Naive thymus-derived CD8-positive, alpha-beta T cell (primary cell): ENCODE results near the gene COL25A1. TPM values are rescaled to one million over a fixed set of nuclear protein-coding genes. Genes with fewer than 3 reads are reported as not detected.

Experiments used
- ATAC-seq, 2 donors: fragments of 150-1000 bp; cut with Tn5 transposase in 1 of 2; sonication (Bioruptor Pico), chemical (Tn5 transposase) in 1 of 2; 1 replicate in 1 of 2; 2 replicates in 1 of 2; pipeline ENCODE4 v1.10.0; 2021; ENCODE audit warnings: mild to moderate bottlenecking in 2 of 2, moderate library complexity in 2 of 2
- POLR2A ChIA-PET: fragments of 350-600 bp; sonication (Branson Sonifier 250); formaldehyde crosslinking; loops from one replicate; lab custom pipeline; 2021; ENCODE audit warnings: antibody characterized with exemption; lab: Charles Lee
- DNase-seq, 10 donors: peaks; one replicate each; pipeline versions ENCODE4 v3.0.0 to v3.0.0-alpha.2; 2020 to 2022
- H3K27ac Mint-ChIP-seq, 10 donors: one replicate each; pipeline ENCODE4 v1.8.0; 2020 to 2022; ENCODE audit warnings: mild to moderate bottlenecking in 10 of 10, mixed read lengths in 10 of 10, moderate library complexity in 4 of 10, inconsistent platforms in 1 of 10
- H3K27me3 Mint-ChIP-seq, 5 donors: one replicate each; pipeline ENCODE4 v1.8.0; 2021 to 2022; ENCODE audit warnings: mixed read lengths in 5 of 5
- H3K36me3 Mint-ChIP-seq, 3 donors: one replicate each; pipeline ENCODE4 v1.8.0; 2020 to 2022; ENCODE audit warnings: mixed read lengths in 3 of 3, mild to moderate bottlenecking in 2 of 3, inconsistent platforms in 1 of 3
- H3K4me1 Mint-ChIP-seq, 4 donors: one replicate each; pipeline ENCODE4 v1.8.0; 2021 to 2022; ENCODE audit warnings: mixed read lengths in 4 of 4
- H3K4me3 Mint-ChIP-seq, 10 donors: one replicate each; pipeline ENCODE4 v1.8.0; 2020 to 2022; ENCODE audit warnings: mild to moderate bottlenecking in 10 of 10, mixed read lengths in 10 of 10, moderate library complexity in 6 of 10, inconsistent platforms in 1 of 10
- H3K9me3 Mint-ChIP-seq, 9 donors: one replicate each; pipeline ENCODE4 v1.8.0; 2020 to 2022; ENCODE audit warnings: mixed read lengths in 9 of 9, mild to moderate bottlenecking in 3 of 9, inconsistent platforms in 1 of 9, moderate library complexity in 1 of 9
- polyA plus RNA-seq, 3 donors: library from polyadenylated mRNA; unstranded; fragments of 300-500 nt; fragmentation: Illumina TruSeq; gene quantifications; one replicate each; pipeline ENCODE4 v1.2.3, GENCODE V29; 2021
- total RNA-seq, 8 experiments: library from RNA in 2 of 8; stranded (reverse) in 2 of 8; gene quantifications; one replicate each; pipeline ENCODE4 v1.2.3 and lab custom pipeline; 2021 to 2026

COL25A1 gene
- total and polyA plus RNA-seq, 5 experiments from 2014 or later = 0.10 to 1.2 TPM; not detected in 3

GRCh38 chr4:108772402-108772801, 530.1 kb downstream of the COL25A1 start:
- H3K27ac Mint-ChIP-seq = peak overlapping the region in 1 of 10 donors; percentile 60
- peaks cover 9 to 17% (median 14%) of the 10 kb centered on the region in 5 donors for H3K27me3 Mint-ChIP-seq
- POLR2A ChIA-PET = no interaction called here
- peak overlapping the region in 1 of 10 donors; percentile 33 for H3K4me3 Mint-ChIP-seq
- peaks cover 0 to 2% (median 0%) of the 10 kb centered on the region in 4 donors for H3K4me1 Mint-ChIP-seq
- DNase-seq (no peak), ATAC-seq (no peak)
- H3K36me3 Mint-ChIP-seq = no peaks in the 10 kb centered on the region
- H3K9me3 Mint-ChIP-seq = no peaks in the 10 kb centered on the region

GRCh38 chr4:108766058-108766457, 536.4 kb downstream of the COL25A1 start:
- Mint-ChIP-seq H3K27ac (no peak overlapping the region), H3K9me3 (peaks cover 0 to 4% (median 0%) of the 10 kb centered on the region in 9 donors), H3K36me3 (no peaks in the 10 kb centered on the region), H3K4me1 (peaks cover 6 to 21% (median 14%) of the 10 kb centered on the region in 4 donors), H3K27me3 (peaks cover 20 to 34% (median 28%) of the 10 kb centered on the region in 5 donors), H3K4me3 (no peak overlapping the region)
- POLR2A ChIA-PET = no interaction called here
- no peak for DNase-seq
- ATAC-seq = no peak

- Mint-ChIP-seq H3K9me3 (peaks cover 0 to 4% (median 0%) of the 10 kb centered on the region in 9 donors), H3K36me3 (no peaks in the 10 kb centered on the region), H3K4me3 (no peak overlapping the region), H3K27ac (no peak overlapping the region), H3K4me1 (peaks cover 6 to 21% (median 14%) of the 10 kb centered on the region in 4 donors), H3K27me3 (peaks cover 17 to 45% (median 39%) of the 10 kb centered on the region in 5 donors)
- POLR2A ChIA-PET = no interaction called here
- DNase-seq (no peak), ATAC-seq (no peak)
Observed at GRCh38 chr4:108763986-108764385, 538.5 kb downstream of the COL25A1 start.

- Mint-ChIP-seq H3K27ac (peak overlapping the region in 2 of 10 donors; percentile 23 to 43), H3K4me3 (peak overlapping the region; percentile 82 to 98 (median 90)), H3K27me3 (peaks cover 17 to 46% (median 39%) of the 10 kb centered on the region in 5 donors), H3K36me3 (no peaks in the 10 kb centered on the region), H3K4me1 (peaks cover 6 to 21% (median 14%) of the 10 kb centered on the region in 4 donors), H3K9me3 (peaks cover 0 to 4% (median 0%) of the 10 kb centered on the region in 9 donors)
- no peak for DNase-seq
- ATAC-seq = no peak
- POLR2A ChIA-PET = no interaction called here
Observed at GRCh38 chr4:108763226-108763593, 539.2 kb downstream of the COL25A1 start.

GRCh38 chr4:108762559-108763225, 539.8 kb downstream of the COL25A1 start, which contains the start of gene ETNPPL:
Gene ETNPPL (minus strand): TSS chr4:108763053. CDS start chr4:108762898, 155 bp downstream.
- H3K36me3 Mint-ChIP-seq = no peaks in the 10 kb centered on the region
- peak within 1 kb of the TSS in 3 of 10 donors; percentile 23 to 43 (median 31) for H3K27ac Mint-ChIP-seq
- peak within 1 kb of the TSS; percentile 82 to 98 (median 90) for H3K4me3 Mint-ChIP-seq
- H3K27me3 Mint-ChIP-seq = peaks cover 17 to 46% (median 38%) of the 10 kb centered on the region in 5 donors
- H3K4me1 Mint-ChIP-seq = peaks cover 6 to 21% (median 14%) of the 10 kb centered on the region in 4 donors
- POLR2A ChIA-PET = no interaction called here
- DNase-seq (peak in 9 of 10 donors; percentile 2 to 64 (median 27)), ATAC-seq (peak; percentile 88 to 96)
- H3K9me3 Mint-ChIP-seq = peaks cover 0 to 4% (median 0%) of the 10 kb centered on the region in 9 donors

Other genes starting within 250 kb of the COL25A1 start
- gene SEC24B, start 131.2 kb upstream of the COL25A1 start, total RNA-seq = 10 to 100 TPM; 38.9 to 39.6 TPM
- gene SEC24B, start 131.2 kb upstream of the COL25A1 start, polyA plus RNA-seq = 10 to 100 TPM in 2 of 3 donors, 1 to 10 TPM in 1; 8.3 to 17.2 (median 10.5) TPM